ENCODE results near the gene DCTN2. TPM values are rescaled to one million over a fixed set of nuclear protein-coding genes. Genes with fewer than 3 reads are reported as not detected.

DCTN2 gene
- total RNA-seq, 1 experiment from 2014 or later = 121 TPM

DNA sequence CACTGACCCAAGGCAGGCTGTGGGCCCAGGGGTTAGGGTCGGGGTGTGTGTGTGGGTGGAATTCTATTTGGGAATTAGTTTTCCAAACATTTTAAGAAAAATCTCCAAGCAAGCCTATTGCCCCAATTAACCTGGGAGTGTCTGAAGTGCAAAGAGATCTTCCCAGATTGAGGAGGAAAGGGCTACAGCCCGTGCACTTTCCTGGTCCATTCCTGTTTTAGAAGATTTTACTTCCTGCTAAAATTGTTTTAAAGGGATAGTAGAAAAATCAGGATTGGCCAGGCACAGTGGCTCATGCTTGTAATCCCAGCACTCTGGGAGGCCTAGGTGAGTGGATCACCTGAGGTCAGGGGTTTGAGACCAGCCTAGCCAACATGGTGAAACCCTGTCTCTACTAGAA is 5.3 kb downstream of the DCTN2 start:
- H3K27ac Mint-ChIP-seq (ENCODE audit: unreplicated experiment) = no peak overlapping the region
- TF ChIP-seq, protein P1, sequence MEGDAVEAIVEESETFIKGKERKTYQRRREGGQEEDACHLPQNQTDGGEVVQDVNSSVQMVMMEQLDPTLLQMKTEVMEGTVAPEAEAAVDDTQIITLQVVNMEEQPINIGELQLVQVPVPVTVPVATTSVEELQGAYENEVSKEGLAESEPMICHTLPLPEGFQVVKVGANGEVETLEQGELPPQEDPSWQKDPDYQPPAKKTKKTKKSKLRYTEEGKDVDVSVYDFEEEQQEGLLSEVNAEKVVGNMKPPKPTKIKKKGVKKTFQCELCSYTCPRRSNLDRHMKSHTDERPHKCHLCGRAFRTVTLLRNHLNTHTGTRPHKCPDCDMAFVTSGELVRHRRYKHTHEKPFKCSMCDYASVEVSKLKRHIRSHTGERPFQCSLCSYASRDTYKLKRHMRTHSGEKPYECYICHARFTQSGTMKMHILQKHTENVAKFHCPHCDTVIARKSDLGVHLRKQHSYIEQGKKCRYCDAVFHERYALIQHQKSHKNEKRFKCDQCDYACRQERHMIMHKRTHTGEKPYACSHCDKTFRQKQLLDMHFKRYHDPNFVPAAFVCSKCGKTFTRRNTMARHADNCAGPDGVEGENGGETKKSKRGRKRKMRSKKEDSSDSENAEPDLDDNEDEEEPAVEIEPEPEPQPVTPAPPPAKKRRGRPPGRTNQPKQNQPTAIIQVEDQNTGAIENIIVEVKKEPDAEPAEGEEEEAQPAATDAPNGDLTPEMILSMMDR (IDR thresholded peaks at IDR 0.05; ENCODE audit: unreplicated experiment) = no peak
- BruUV-seq (replicated peaks) = no TSS peak
- no peaks in the 10 kb centered on the region for H3K9me3 Mint-ChIP-seq (ENCODE audit: low read depth, unreplicated experiment)
- no peaks in the 10 kb centered on the region for H3K27me3 Mint-ChIP-seq (ENCODE audit: unreplicated experiment)
- intact Hi-C loops (cut with micrococcal nuclease; ENCODE audit: unreplicated experiment) = no loop called here
- no peak for DNase-seq
- CTCF ChIA-PET = no interaction called here
- peaks cover 37% of the 10 kb centered on the region for H3K36me3 Mint-ChIP-seq (ENCODE audit: insufficient read depth, unreplicated experiment)
- peaks cover 17% of the 10 kb centered on the region for H3K4me1 Mint-ChIP-seq (ENCODE audit: low read depth, unreplicated experiment)
- no peak overlapping the region for H3K4me3 Mint-ChIP-seq (ENCODE audit: low read depth, unreplicated experiment)

DNA sequence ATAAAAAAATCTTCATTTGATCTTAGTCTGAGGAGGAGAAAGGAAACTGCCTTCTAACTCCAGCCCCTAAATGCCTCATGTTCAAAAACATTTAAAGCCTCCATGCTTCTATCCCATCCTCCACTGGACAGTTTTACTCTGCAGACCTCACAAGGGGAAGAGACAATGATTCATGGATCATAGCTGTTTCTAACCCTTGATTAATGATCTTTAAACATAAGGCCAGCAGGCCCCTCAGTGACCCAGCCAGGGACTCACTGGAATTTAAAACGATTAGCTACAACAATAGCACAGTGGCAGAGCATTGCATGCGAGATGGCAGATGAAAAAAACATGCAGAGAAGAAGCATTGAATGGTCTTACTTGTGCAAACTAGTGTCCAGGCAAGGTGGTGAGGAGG is 6.0 kb downstream of the DCTN2 start:
- intact Hi-C loops (cut with micrococcal nuclease; ENCODE audit: unreplicated experiment) = no loop called here
- peaks cover 14% of the 10 kb centered on the region for H3K4me1 Mint-ChIP-seq (ENCODE audit: low read depth, unreplicated experiment)
- peaks cover 37% of the 10 kb centered on the region for H3K36me3 Mint-ChIP-seq (ENCODE audit: insufficient read depth, unreplicated experiment)
- CTCF ChIA-PET = no interaction called here
- no peak overlapping the region for H3K27ac Mint-ChIP-seq (ENCODE audit: unreplicated experiment)
- H3K9me3 Mint-ChIP-seq (ENCODE audit: low read depth, unreplicated experiment) = no peaks in the 10 kb centered on the region
- no peaks in the 10 kb centered on the region for H3K27me3 Mint-ChIP-seq (ENCODE audit: unreplicated experiment)
- no peak overlapping the region for H3K4me3 Mint-ChIP-seq (ENCODE audit: low read depth, unreplicated experiment)
- no TSS peak for BruUV-seq (replicated peaks)
- TF ChIP-seq, protein P1 (IDR thresholded peaks at IDR 0.05; ENCODE audit: unreplicated experiment) = no peak
- no peak for DNase-seq

DNA sequence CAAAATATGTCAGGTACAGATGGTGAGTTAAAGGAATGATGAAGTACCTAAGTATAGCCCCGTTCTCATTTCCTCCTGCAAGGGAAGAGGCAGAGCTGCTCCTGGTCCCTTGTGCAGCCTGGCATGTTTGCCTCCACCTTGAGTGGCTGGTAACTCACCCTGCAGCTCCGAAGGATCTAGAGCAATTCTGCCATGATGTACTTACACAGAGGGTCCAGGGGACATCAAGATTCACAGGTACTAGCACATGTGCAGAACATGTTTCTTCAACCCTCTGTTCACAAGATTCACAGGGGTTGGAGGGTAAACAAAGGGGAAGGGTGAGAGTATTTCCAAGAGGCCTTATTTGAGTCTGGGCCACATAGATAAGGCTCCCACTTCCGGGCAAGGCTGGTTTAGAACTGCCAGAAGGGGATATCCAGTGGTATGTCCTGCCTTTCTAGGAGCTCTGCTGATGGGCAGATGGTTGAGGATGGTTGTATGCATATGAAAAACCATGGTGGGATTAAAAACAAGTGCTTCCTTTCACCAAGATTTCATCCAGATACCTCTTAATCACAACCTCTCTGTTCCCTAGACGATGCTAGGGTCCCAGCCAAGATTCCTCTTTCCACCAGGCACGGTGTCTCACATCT is 7.7 kb downstream of the DCTN2 start:
- TF ChIP-seq, protein P1 (IDR thresholded peaks at IDR 0.05; ENCODE audit: unreplicated experiment) = no peak

DNA sequence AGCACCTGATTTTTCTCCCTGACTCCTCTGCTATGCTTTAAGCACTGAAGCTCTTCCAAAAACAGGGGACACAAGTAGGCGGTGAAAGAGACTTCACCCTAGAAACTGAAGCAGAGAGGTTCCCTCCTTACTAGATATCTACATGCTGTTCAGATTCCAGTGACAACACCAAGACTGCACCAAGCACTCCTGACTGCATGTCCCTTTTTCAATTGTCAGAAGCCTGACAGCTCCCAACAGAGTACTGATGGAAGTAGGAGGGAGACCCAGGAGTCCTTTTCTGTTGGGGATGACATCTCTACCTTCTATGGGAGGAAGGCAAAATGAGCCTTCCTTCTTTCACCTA is 10.4 kb downstream of the DCTN2 start:
- no TSS peak for BruUV-seq (replicated peaks)
- Mint-ChIP-seq H3K9me3 (ENCODE audit: low read depth, unreplicated experiment) (no peaks in the 10 kb centered on the region), H3K4me1 (ENCODE audit: low read depth, unreplicated experiment) (no peaks in the 10 kb centered on the region), H3K27ac (ENCODE audit: unreplicated experiment) (no peak overlapping the region), H3K27me3 (ENCODE audit: unreplicated experiment) (no peaks in the 10 kb centered on the region), H3K36me3 (ENCODE audit: insufficient read depth, unreplicated experiment) (peaks cover 49% of the 10 kb centered on the region), H3K4me3 (ENCODE audit: low read depth, unreplicated experiment) (no peak overlapping the region)
- CTCF ChIA-PET = interaction anchor here (0.7 kb wide), 1 partner anchor 59 kb away, joined by 3 read pairs; no protein-coding TSS in a partner anchor
- intact Hi-C loops (cut with micrococcal nuclease; ENCODE audit: unreplicated experiment) = no loop called here
- TF ChIP-seq, protein P1 (IDR thresholded peaks at IDR 0.05; ENCODE audit: unreplicated experiment) = no peak
- DNase-seq = no peak

More for the DNA sequence above, 7.7 kb downstream of the DCTN2 start:
- BruUV-seq (replicated peaks) = no TSS peak
- intact Hi-C loops (cut with micrococcal nuclease; ENCODE audit: unreplicated experiment) = no loop called here
- H3K4me1 Mint-ChIP-seq (ENCODE audit: low read depth, unreplicated experiment) = no peaks in the 10 kb centered on the region
- no peak overlapping the region for H3K27ac Mint-ChIP-seq (ENCODE audit: unreplicated experiment)
- no peak overlapping the region for H3K4me3 Mint-ChIP-seq (ENCODE audit: low read depth, unreplicated experiment)
- no peaks in the 10 kb centered on the region for H3K27me3 Mint-ChIP-seq (ENCODE audit: unreplicated experiment)
- CTCF ChIA-PET = interaction anchor here (1.3 kb wide), 1 partner anchor 9 kb away, joined by 3 read pairs; no protein-coding TSS in a partner anchor
- DNase-seq = no peak
- H3K36me3 Mint-ChIP-seq (ENCODE audit: insufficient read depth, unreplicated experiment) = peaks cover 40% of the 10 kb centered on the region
- no peaks in the 10 kb centered on the region for H3K9me3 Mint-ChIP-seq (ENCODE audit: low read depth, unreplicated experiment)

Data from Calu3 (cell line).